Mesendoderm (in vitro differentiated cells): ENCODE data around the gene KRT38.

ENCODE experiments used
- DNase-seq: peaks from one replicate; pipeline ENCODE4 v3.0.0; 2013
- H2AK5ac ChIP-seq: 2 replicates; pipeline ENCODE4 v1.6.1; 2013; ENCODE audit warnings: low read length, inconsistent platforms
- H2BK120ac ChIP-seq: 2 replicates; pipeline ENCODE4 v1.6.1; 2013; ENCODE audit warnings: low read depth, mild to moderate bottlenecking, low read length, moderate library complexity, mixed read lengths
- H2BK15ac ChIP-seq: replicated peaks from 2 replicates; pipeline ENCODE4 v1.6.1; 2013; ENCODE audit warnings: low read depth, mild to moderate bottlenecking, moderate library complexity
- H2BK5ac ChIP-seq: 2 replicates; pipeline ENCODE4 v1.6.1; 2013; ENCODE audit warnings: low read length, inconsistent platforms
- H3K18ac ChIP-seq: 2 replicates; pipeline ENCODE4 v1.6.1; 2013; ENCODE audit warnings: mild to moderate bottlenecking, low read length, mixed read lengths
- H3K23ac ChIP-seq: one replicate; pipeline ENCODE4 v1.6.1; 2013; ENCODE audit warnings: low read length
- H3K27ac ChIP-seq: 2 replicates; pipeline ENCODE4 v1.5.1; 2013; ENCODE audit warnings: low read depth, mild to moderate bottlenecking, inconsistent platforms, low read length, moderate library complexity
- H3K27me3 ChIP-seq: 2 replicates; pipeline ENCODE4 v1.6.1; 2013; ENCODE audit warnings: low read length, control low read depth, mild to moderate bottlenecking, inconsistent platforms; ENCODE audit not compliant: insufficient read depth, poor library complexity
- H3K36me3 ChIP-seq: 2 replicates; pipeline ENCODE4 v1.6.1; 2013; ENCODE audit warnings: low read length, inconsistent platforms; ENCODE audit not compliant: control insufficient read depth, insufficient read depth
- H3K4ac ChIP-seq: one replicate; pipeline ENCODE4 v1.6.1; 2013; ENCODE audit warnings: low read depth, mild to moderate bottlenecking, low read length, moderate library complexity
- H3K4me1 ChIP-seq: 2 replicates; pipeline ENCODE4 v1.6.1; 2013; ENCODE audit warnings: low read depth, low read length, inconsistent platforms; ENCODE audit not compliant: control insufficient read depth
- H3K4me2 ChIP-seq: 2 replicates; pipeline ENCODE4 v1.6.1; 2013; ENCODE audit warnings: low read length
- H3K4me3 ChIP-seq: 2 replicates; pipeline ENCODE4 v1.5.1; 2013; ENCODE audit warnings: mild to moderate bottlenecking, low read length
- H3K56ac ChIP-seq: one replicate; pipeline ENCODE4 v1.6.1; 2013; ENCODE audit warnings: low read length
- H3K79me1 ChIP-seq: 2 replicates; pipeline ENCODE4 v1.6.1; 2013; ENCODE audit warnings: low read length, inconsistent platforms
- H3K79me2 ChIP-seq: 2 replicates; pipeline ENCODE4 v1.6.1; 2013; ENCODE audit warnings: mild to moderate bottlenecking, low read length; ENCODE audit not compliant: control insufficient read depth, insufficient read depth
- H3K9ac ChIP-seq: 2 replicates; pipeline ENCODE4 v1.6.1; 2013; ENCODE audit warnings: low read length, inconsistent platforms
- H4K5ac ChIP-seq: one replicate; pipeline ENCODE4 v1.6.1; 2013; ENCODE audit warnings: low read length
- H4K8ac ChIP-seq: one replicate; pipeline ENCODE4 v1.6.1; 2013; ENCODE audit warnings: low read depth, mild to moderate bottlenecking, control low read depth, low read length, moderate library complexity
- WGBS: extraction: QIAGEN DNeasy Blood & Tissue Kit; methylation state at CpG from one replicate; pipeline ENCODE4 v1.1.7; 2013; ENCODE audit warnings: low lambda C conversion rate, missing lambda C conversion rate; ENCODE audit not compliant: insufficient coverage; ENCODE audit errors: extremely low coverage; 5-methylcytosine and 5-hydroxymethylcytosine counted together

KRT38 gene

GRCh38 chr17:41476866-41477815 is 36.4 kb upstream of the KRT38 start:
- no peaks in the 10 kb centered on the region for H3K27me3 ChIP-seq
- H2BK15ac ChIP-seq, result no peak overlapping the region
- H3K4me2 ChIP-seq, result no peak overlapping the region
- H3K79me1 ChIP-seq, result no peaks in the 10 kb centered on the region
- no peak for DNase-seq
- H2BK120ac ChIP-seq, result no peak overlapping the region
- H4K8ac ChIP-seq, result no peak overlapping the region
- no peak overlapping the region for H2BK5ac ChIP-seq
- H3K9ac ChIP-seq, result no peak overlapping the region
- no peak overlapping the region for H4K5ac ChIP-seq
- H2AK5ac ChIP-seq, result no peak overlapping the region
- no peak overlapping the region for H3K4me3 ChIP-seq
- no peaks in the 10 kb centered on the region for H3K79me2 ChIP-seq
- no CpG with 5 or more reads among the region's 22 CpGs for WGBS
- H3K36me3 ChIP-seq, result no peaks in the 10 kb centered on the region
- no peaks in the 10 kb centered on the region for H3K4me1 ChIP-seq
- H3K27ac ChIP-seq, result no peak overlapping the region
- no peak overlapping the region for H3K23ac ChIP-seq
- H3K4ac ChIP-seq, result no peak overlapping the region
- H3K56ac ChIP-seq, result no peak overlapping the region
- no peak overlapping the region for H3K18ac ChIP-seq

GRCh38 chr17:41475421-41475820 is 34.6 kb upstream of the KRT38 start:
- no peak overlapping the region for H2BK15ac ChIP-seq
- H2BK5ac ChIP-seq, result no peak overlapping the region
- no peak overlapping the region for H3K4me3 ChIP-seq
- no peak overlapping the region for H3K23ac ChIP-seq
- no peak overlapping the region for H3K9ac ChIP-seq
- H3K79me1 ChIP-seq, result no peaks in the 10 kb centered on the region
- no peak overlapping the region for H3K18ac ChIP-seq
- H3K4me1 ChIP-seq, result no peaks in the 10 kb centered on the region
- H4K5ac ChIP-seq, result no peak overlapping the region
- no peak overlapping the region for H3K56ac ChIP-seq
- no peak overlapping the region for H4K8ac ChIP-seq
- no peak overlapping the region for H3K4ac ChIP-seq
- H3K27ac ChIP-seq, result no peak overlapping the region
- H3K79me2 ChIP-seq, result no peaks in the 10 kb centered on the region
- no CpG with 5 or more reads among the region's 4 CpGs for WGBS
- no peak for DNase-seq
- no peaks in the 10 kb centered on the region for H3K36me3 ChIP-seq
- no peaks in the 10 kb centered on the region for H3K27me3 ChIP-seq
- no peak overlapping the region for H2AK5ac ChIP-seq
- no peak overlapping the region for H3K4me2 ChIP-seq
- no peak overlapping the region for H2BK120ac ChIP-seq

GRCh38 chr17:41474863-41475262 is 34.1 kb upstream of the KRT38 start:
- no peak overlapping the region for H3K4ac ChIP-seq
- H3K9ac ChIP-seq, result no peak overlapping the region
- H3K79me2 ChIP-seq, result no peaks in the 10 kb centered on the region
- no peak overlapping the region for H3K18ac ChIP-seq
- H4K5ac ChIP-seq, result no peak overlapping the region
- H3K4me2 ChIP-seq, result no peak overlapping the region
- H3K79me1 ChIP-seq, result no peaks in the 10 kb centered on the region
- no peak overlapping the region for H2AK5ac ChIP-seq
- no peak overlapping the region for H2BK5ac ChIP-seq
- no peak overlapping the region for H2BK120ac ChIP-seq
- no peak overlapping the region for H2BK15ac ChIP-seq
- WGBS, result no CpG with 5 or more reads among the region's 8 CpGs
- no peak overlapping the region for H3K4me3 ChIP-seq
- no peaks in the 10 kb centered on the region for H3K4me1 ChIP-seq
- no peak overlapping the region for H3K27ac ChIP-seq
- no peak for DNase-seq
- no peaks in the 10 kb centered on the region for H3K36me3 ChIP-seq
- no peak overlapping the region for H4K8ac ChIP-seq
- H3K56ac ChIP-seq, result no peak overlapping the region
- no peak overlapping the region for H3K23ac ChIP-seq
- no peaks in the 10 kb centered on the region for H3K27me3 ChIP-seq

- H2BK15ac ChIP-seq, result no peak overlapping the region
- no peak overlapping the region for H4K5ac ChIP-seq
- no peak overlapping the region for H4K8ac ChIP-seq
- H2BK120ac ChIP-seq, result no peak overlapping the region
- no peak overlapping the region for H3K4ac ChIP-seq
- no peak overlapping the region for H2AK5ac ChIP-seq
- H3K4me1 ChIP-seq, result no peaks in the 10 kb centered on the region
- H3K27me3 ChIP-seq, result no peaks in the 10 kb centered on the region
- H3K56ac ChIP-seq, result no peak overlapping the region
- H3K79me1 ChIP-seq, result no peaks in the 10 kb centered on the region
- H2BK5ac ChIP-seq, result no peak overlapping the region
- H3K4me3 ChIP-seq, result no peak overlapping the region
- no peak for DNase-seq
- no peak overlapping the region for H3K23ac ChIP-seq
- H3K79me2 ChIP-seq, result no peaks in the 10 kb centered on the region
- H3K9ac ChIP-seq, result no peak overlapping the region
- H3K18ac ChIP-seq, result no peak overlapping the region
- H3K27ac ChIP-seq, result no peak overlapping the region
- H3K36me3 ChIP-seq, result no peaks in the 10 kb centered on the region
- H3K4me2 ChIP-seq, result no peak overlapping the region
Measured at GRCh38 chr17:41468346-41468745, 27.6 kb upstream of the KRT38 start.

- no peak overlapping the region for H3K4me2 ChIP-seq
- H3K4ac ChIP-seq, result no peak overlapping the region
- no peak overlapping the region for H2BK15ac ChIP-seq
- H3K56ac ChIP-seq, result no peak overlapping the region
- no peaks in the 10 kb centered on the region for H3K36me3 ChIP-seq
- no peak overlapping the region for H3K18ac ChIP-seq
- H3K79me1 ChIP-seq, result no peaks in the 10 kb centered on the region
- H4K8ac ChIP-seq, result no peak overlapping the region
- no peak overlapping the region for H3K23ac ChIP-seq
- no peaks in the 10 kb centered on the region for H3K79me2 ChIP-seq
- no peak overlapping the region for H3K9ac ChIP-seq
- WGBS, result no CpG with 5 or more reads among the region's 4 CpGs
- no peak for DNase-seq
- H2BK120ac ChIP-seq, result no peak overlapping the region
- H4K5ac ChIP-seq, result no peak overlapping the region
- H3K4me1 ChIP-seq, result no peaks in the 10 kb centered on the region
- no peak overlapping the region for H3K27ac ChIP-seq
- H2BK5ac ChIP-seq, result no peak overlapping the region
- no peaks in the 10 kb centered on the region for H3K27me3 ChIP-seq
- no peak overlapping the region for H2AK5ac ChIP-seq
- no peak overlapping the region for H3K4me3 ChIP-seq
Measured at GRCh38 chr17:41467561-41467960, 26.8 kb upstream of the KRT38 start.

GRCh38 chr17:41466988-41467387 is 26.2 kb upstream of the KRT38 start, which contains the start of gene KRT32:
Gene KRT32, minus strand, starts transcription at chr17:41467386. Its CDS starts 61 bp downstream, at chr17:41467325.
- no peak within 1 kb of the TSS for H3K27ac ChIP-seq
- H3K56ac ChIP-seq, result no peak within 1 kb of the TSS
- no peak within 1 kb of the TSS for H2BK5ac ChIP-seq
- no peak within 1 kb of the TSS for H2BK120ac ChIP-seq
- no peak within 1 kb of the TSS for H3K4ac ChIP-seq
- no peak within 1 kb of the TSS for H3K4me3 ChIP-seq
- H2BK15ac ChIP-seq, result no peak within 1 kb of the TSS
- H3K36me3 ChIP-seq, result no peaks in the 10 kb centered on the region
- H3K9ac ChIP-seq, result no peak within 1 kb of the TSS
- no peak for DNase-seq
- no peaks in the 10 kb centered on the region for H3K4me1 ChIP-seq
- no CpG with 5 or more reads among the region's 14 CpGs for WGBS
- H3K23ac ChIP-seq, result no peak within 1 kb of the TSS
- no peaks in the 10 kb centered on the region for H3K79me2 ChIP-seq
- H2AK5ac ChIP-seq, result no peak within 1 kb of the TSS
- H4K5ac ChIP-seq, result no peak within 1 kb of the TSS
- no peak within 1 kb of the TSS for H3K4me2 ChIP-seq
- no peaks in the 10 kb centered on the region for H3K27me3 ChIP-seq
- no peak within 1 kb of the TSS for H3K18ac ChIP-seq
- no peaks in the 10 kb centered on the region for H3K79me1 ChIP-seq
- no peak within 1 kb of the TSS for H4K8ac ChIP-seq
